Breast epithelium (tissue), 3 donors: ENCODE measurements around the gene PHACTR4.

ENCODE experiments used
- CTCF ChIP-seq, 3 donors: fragments of 450-650 bp; IDR thresholded peaks; one replicate each; pipeline ENCODE4 v1.5.1; 2016 to 2017; ENCODE audit warnings: antibody characterized with exemption in 3 of 3, mild to moderate bottlenecking in 3 of 3, moderate library complexity in 3 of 3
- POLR2A ChIP-seq: fragments of 450-650 bp; IDR thresholded peaks from one replicate; pipeline ENCODE4 v1.6.1; 2016; ENCODE audit warnings: antibody characterized with exemption, mild to moderate bottlenecking, moderate library complexity
- POLR2AphosphoS5 ChIP-seq, 3 donors: sonication (generic); formaldehyde crosslinking; IDR thresholded peaks; one replicate each; pipeline ENCODE4 v1.6.1; 2017; ENCODE audit warnings: antibody characterized with exemption in 3 of 3

- TF ChIP-seq POLR2A = no peak
- TF ChIP-seq POLR2AphosphoS5 (IDR thresholded peaks at IDR 0.05) = no peak
- TF ChIP-seq CTCF (IDR thresholded peaks at IDR 0.05) = no peak
These were observed 137.3 kb downstream of the PHACTR4 start for GRCh38 chr1:28506907-28507246.
